HepG2 (cell line): ENCODE data around the gene SLC34A3. TPM values are rescaled to one million over a fixed set of nuclear protein-coding genes. Genes with fewer than 3 reads are reported as not detected.

Experiments
- ATAC-seq: fragments of 200-7000 bp; cut with Tn5 transposase; 3 replicates; pipeline ENCODE4 v1.9.1; 2020; ENCODE audit warnings: mild to moderate bottlenecking, moderate library complexity
- BruUV-seq: library from RNA; stranded (reverse); fragments of 400-500 nt; replicated peaks from 2 replicates; lab custom pipeline; 2021; lab: Mats Ljungman, UMichigan
- CTCF ChIA-PET: fragments of 300-600 bp; formaldehyde crosslinking; extraction: SDS; loops from one replicate; lab custom pipeline; 2021; ENCODE audit warnings: low total read pairs, inconsistent platforms, low intra/inter-chr PET ratio; lab: Yijun Ruan, JAX
- POLR2A ChIA-PET: fragments of 350-600 bp; sonication (Branson Sonifier 250); formaldehyde crosslinking; loops from one replicate; lab custom pipeline; 2020; ENCODE audit warnings: antibody characterized with exemption, inconsistent platforms; lab: Yijun Ruan, JAX
- DNase-seq: peaks from one replicate; pipeline ENCODE4 v3.0.0-alpha.2; 2015; ENCODE audit warnings: low spot score
- FAIRE-seq: peaks from 3 replicates; lab custom pipeline; 2011; peaks lifted over from hg19 to GRCh38; lab: Jason Lieb, UNC
- H2AFZ ChIP-seq: one replicate; pipeline ENCODE4 v1.6.1; 2011; ENCODE audit warnings: low read length, inconsistent platforms
- H3K27ac ChIP-seq: fragments of 300-600 bp; 3 replicates; pipeline ENCODE4 v1.8.0; 2011; ENCODE audit warnings: mixed run types, mild to moderate bottlenecking, mixed read lengths, low read length, inconsistent platforms; ENCODE audit not compliant: insufficient read depth; ENCODE audit errors: extremely low read length
- H3K27me3 ChIP-seq, 2 experiments: fragments of 200-600 bp in 1 of 2; 2 replicates in 1 of 2; 3 replicates in 1 of 2; pipeline versions ENCODE4 v1.6.0 to v1.8.0; 2011; ENCODE audit warnings: low read length in 2 of 2, mild to moderate bottlenecking in 2 of 2, moderate library complexity in 2 of 2, inconsistent platforms in 1 of 2; ENCODE audit not compliant: insufficient read depth in 2 of 2, control insufficient read depth in 1 of 2
- H3K36me3 ChIP-seq, 2 experiments: fragments of 200-600 bp in 1 of 2; replicated peaks in 1 of 2; 2 replicates in 1 of 2; 3 replicates in 1 of 2; pipeline versions ENCODE4 v1.5.1 to v1.8.0; 2011; ENCODE audit warnings: low read length in 2 of 2, inconsistent platforms in 1 of 2; ENCODE audit not compliant: insufficient read depth in 2 of 2, control insufficient read depth in 1 of 2
- H3K4me1 ChIP-seq: 2 replicates; pipeline ENCODE4 v1.5.1; 2012; ENCODE audit warnings: low read length, inconsistent platforms; ENCODE audit not compliant: insufficient read depth
- H3K4me2 ChIP-seq: 2 replicates; pipeline ENCODE4 v1.6.0; 2011; ENCODE audit warnings: low read depth, low read length, inconsistent platforms
- H3K4me3 ChIP-seq, 3 experiments: fragments of 200-600 bp in 1 of 3; sonication (generic), shearing (Covaris generic) in 1 of 3; replicated peaks in 1 of 3; 2 replicates each; pipeline ENCODE4 v1.5.1; 2011 to 2016; ENCODE audit warnings: low read length in 3 of 3, inconsistent platforms in 2 of 3, low read depth in 2 of 3, mild to moderate bottlenecking in 2 of 3, control low read depth in 1 of 3, mixed read lengths in 1 of 3; ENCODE audit not compliant: insufficient read depth in 1 of 3
- H3K79me2 ChIP-seq: one replicate; pipeline ENCODE4 v1.6.1; 2011; ENCODE audit warnings: low read length, inconsistent platforms; ENCODE audit not compliant: insufficient read depth
- H3K9ac ChIP-seq: 2 replicates; pipeline ENCODE4 v1.6.0; 2011; ENCODE audit warnings: mild to moderate bottlenecking, low read depth, low read length, inconsistent platforms; ENCODE audit not compliant: insufficient read depth
- H3K9me3 ChIP-seq: 2 replicates; pipeline ENCODE4 v1.5.1; 2012; ENCODE audit warnings: mild to moderate bottlenecking, low read length
- H4K20me1 ChIP-seq: 2 replicates; pipeline ENCODE4 v1.6.0; 2011; ENCODE audit warnings: inconsistent platforms, mild to moderate bottlenecking, low read length, moderate library complexity; ENCODE audit not compliant: insufficient read depth
- CBFB ChIP-seq: sonication (generic); formaldehyde crosslinking; IDR thresholded peaks from 2 replicates; pipeline ENCODE4 v1.4.0; 2020; ENCODE audit warnings: missing genetic modification reagents
- ETV5 ChIP-seq: IDR thresholded peaks from 2 replicates; pipeline ENCODE4 v1.6.1; 2018; ENCODE audit warnings: missing biosample characterization, missing genetic modification reagents, inconsistent platforms, borderline replicate concordance
- FOSL2 ChIP-seq: sonication (generic); formaldehyde crosslinking; IDR thresholded peaks from 2 replicates; pipeline ENCODE4 v1.4.0; 2020; ENCODE audit warnings: missing genetic modification reagents
- ISL2 ChIP-seq: sonication (generic); formaldehyde crosslinking; IDR thresholded peaks from 2 replicates; pipeline ENCODE4 v1.5.0; 2020; ENCODE audit warnings: missing genetic modification reagents
- NFE2 ChIP-seq: sonication (generic); formaldehyde crosslinking; IDR thresholded peaks from 2 replicates; pipeline ENCODE4 v1.4.0; 2020; ENCODE audit warnings: missing genetic modification reagents
- NFE2L1 ChIP-seq: sonication (generic); formaldehyde crosslinking; IDR thresholded peaks from 2 replicates; pipeline ENCODE4 v1.4.0; 2020; ENCODE audit warnings: missing genetic modification reagents, mild to moderate bottlenecking, borderline replicate concordance
- PLRG1 ChIP-seq: fragments of 450-650 bp; conservative IDR thresholded peaks from 2 replicates; pipeline ENCODE4 v1.6.1; 2016
- POLR2AphosphoS5 ChIP-seq: IDR thresholded peaks from 2 replicates; pipeline ENCODE4 v1.6.1; 2012; ENCODE audit warnings: low read depth, low read length
- PRMT3 ChIP-seq: sonication (generic); formaldehyde crosslinking; IDR thresholded peaks from 2 replicates; pipeline ENCODE4 v1.8.1; 2022; ENCODE audit warnings: low read depth, mild to moderate bottlenecking, moderate library complexity, missing genetic modification reagents, borderline replicate concordance
- SALL2 ChIP-seq: sonication (generic); formaldehyde crosslinking; IDR thresholded peaks from 2 replicates; pipeline ENCODE4 v1.8.1; 2023; ENCODE audit warnings: mild to moderate bottlenecking, missing genetic modification reagents, inconsistent platforms
- SP140L ChIP-seq: sonication (generic); formaldehyde crosslinking; IDR thresholded peaks from 2 replicates; pipeline ENCODE4 v1.4.0; 2020; ENCODE audit warnings: missing genetic modification reagents, borderline replicate concordance
- TEAD3 ChIP-seq: optimal IDR thresholded peaks from 2 replicates; pipeline ENCODE3; 2016; ENCODE audit warnings: borderline replicate concordance
- ZBTB7A ChIP-seq: sonication (generic); formaldehyde crosslinking; IDR thresholded peaks from 2 replicates; pipeline ENCODE4 v1.8.0; 2022; ENCODE audit warnings: mild to moderate bottlenecking, missing genetic modification reagents
- ZFAT ChIP-seq: sonication (generic); formaldehyde crosslinking; conservative IDR thresholded peaks from 2 replicates; pipeline ENCODE4 v1.8.1; 2023; ENCODE audit warnings: missing genetic modification reagents, inconsistent platforms
- ZNF292 ChIP-seq: sonication (generic); formaldehyde crosslinking; IDR thresholded peaks from 2 replicates; pipeline ENCODE4 v1.8.1; 2022; ENCODE audit warnings: mild to moderate bottlenecking, low read depth, missing genetic modification reagents, borderline replicate concordance
- ZNF563 ChIP-seq: sonication (generic); formaldehyde crosslinking; IDR thresholded peaks from 2 replicates; pipeline ENCODE4 v1.8.0; 2022; ENCODE audit warnings: mild to moderate bottlenecking, moderate library complexity, missing genetic modification reagents
- ZNF574 ChIP-seq: sonication (generic); formaldehyde crosslinking; IDR thresholded peaks from 2 replicates; pipeline ENCODE4 v1.4.0; 2020; ENCODE audit warnings: missing genetic modification reagents
- ZNF709 ChIP-seq: sonication (generic); formaldehyde crosslinking; IDR thresholded peaks from 2 replicates; pipeline ENCODE4 v1.5.0; 2020; ENCODE audit warnings: mild to moderate bottlenecking, missing genetic modification reagents
- ZSCAN5A ChIP-seq: sonication (generic); formaldehyde crosslinking; IDR thresholded peaks from 2 replicates; pipeline ENCODE4 v1.8.0; 2022; ENCODE audit warnings: mild to moderate bottlenecking, missing genetic modification reagents, borderline replicate concordance
- WGBS: methylation state at CpG from one replicate; pipeline ENCODE4 v1.1.6; 2017; ENCODE audit warnings: low lambda C conversion rate; 5-methylcytosine and 5-hydroxymethylcytosine counted together
- in situ Hi-C: cut with HindIII; loops from 2 replicates; pipeline ENCODE4 v1.10.0; 2017; ENCODE audit warnings: low pct_unique_long_range_greater_than_20kb; ENCODE audit not compliant: extremely low pct_ligation_motif_present
- intact Hi-C: fragments of 100-400 bp; cut with micrococcal nuclease; formaldehyde crosslinking; loops from one replicate; pipeline ENCODE4 v1.10.0; 2022; ENCODE audit not compliant: unreplicated experiment
- polyA plus RNA-seq, 8 experiments: library from polyadenylated mRNA; depleted of rRNA in 3 of 8; stranded (reverse) in 7 of 8; unstranded in 1 of 8; fragments of >200 nt; fragmentation: Illumina TruSeq in 4 of 8; extraction: Trizol in 4 of 8; gene quantifications; 2 replicates each; pipeline versions ENCODE4 v1.2.1 to v1.2.3, GENCODE V29; 2011 to 2016; ENCODE audit warnings: low read depth in 4 of 8, missing spikeins in 1 of 8, mixed read lengths in 1 of 8; ENCODE audit not compliant: insufficient read depth in 1 of 8
- total RNA-seq, 5 experiments: library from RNA; depleted of rRNA; stranded (reverse); fragments of >200 nt; fragmentation: Illumina TruSeq; extraction: Trizol; gene quantifications; 2 replicates each; pipeline ENCODE4 v1.2.3, GENCODE V29; 2016; ENCODE audit warnings: low read depth in 1 of 5
- TF ChIP-seq, protein P1 (sequence below): IDR thresholded peaks from 2 replicates; pipeline ENCODE4 v1.6.1; 2016; ENCODE audit warnings: low read depth

Gene SLC34A3
- total and polyA plus RNA-seq, 2 of the 13 experiments (the other 11 are each of a cell fraction or from before 2014, with no cell fraction given), result 0.07 to 1.0 TPM

GRCh38 chr9:137240841-137241489 lies 10.3 kb downstream of the SLC34A3 start, which contains the start of gene TUBB4B:
TSS of gene TUBB4B (plus strand) at chr9:137241287. CDS start at chr9:137241361, 74 bp downstream.
- peak; percentile 99 for DNase-seq
- no TSS peak for BruUV-seq
- CTCF ChIA-PET, result no interaction called here
- H3K27ac ChIP-seq, result peak within 1 kb of the TSS; percentile 96
- H3K9me3 ChIP-seq, result no peaks in the 10 kb centered on the region
- H3K4me1 ChIP-seq, result peaks cover 62% of the 10 kb centered on the region
- peak; percentile 55 for ATAC-seq
- peaks cover 36% of the 10 kb centered on the region for H3K79me2 ChIP-seq
- POLR2A ChIA-PET, result interaction anchor here (0.7 to 7.7 kb wide), 34 partner anchors 11 to 440 kb away, joined by 3 to 317 read pairs (median 6); partner anchors contain the start of genes ENTPD2, ENTPD8, LRRC26 and MAN1B1
- 0% methylated on average over 14 of the region's 67 CpGs for WGBS
- in situ Hi-C loops (no loop called here), intact Hi-C loops (no loop called here)
- peak within 1 kb of the TSS; percentile 92 for H3K9ac ChIP-seq
- peak within 1 kb of the TSS; percentile 99 for H3K4me2 ChIP-seq
- H2AFZ ChIP-seq, result no peak within 1 kb of the TSS
- H4K20me1 ChIP-seq, result peaks cover 27% of the 10 kb centered on the region
- H3K36me3 ChIP-seq, result peaks cover 4 to 19% of the 10 kb centered on the region in 2 experiments; a peak in 4 of 5 replicates
- FAIRE-seq, result peak; percentile 99
- no peaks in the 10 kb centered on the region; a peak in 1 of 5 replicates for H3K27me3 ChIP-seq
- peak within 1 kb of the TSS; percentile 89 to 94 (median 94) for H3K4me3 ChIP-seq
- TF ChIP-seq ZNF709 (CRISPR knock-in tag) (no peak), ETV5 (CRISPR knock-in tag) (peak; percentile 31; the same call in 1 of the 2 replicates), ZNF292 (CRISPR knock-in tag) (no peak), NFE2L1 (CRISPR knock-in tag) (no peak), ZBTB7A (CRISPR knock-in tag) (no peak), ZFAT (CRISPR knock-in tag) (0 out of 2 replicates have a peak, but pooled peaks have one; percentile 4), ZNF563 (peak; percentile 9; the same call in 1 of the 2 replicates), POLR2AphosphoS5 (peak; percentile 99), ZSCAN5A (CRISPR knock-in tag) (0 out of 2 replicates have a peak, but pooled peaks have one; percentile 11), TEAD3 (CRISPR knock-in tag) (peak; percentile 71), CBFB (CRISPR knock-in tag) (peak; percentile 60; the same call in 1 of the 2 replicates), FOSL2 (CRISPR knock-in tag) (peak; percentile 58), ISL2 (CRISPR knock-in tag) (peak; percentile 56), NFE2 (CRISPR knock-in tag) (no peak), SALL2 (CRISPR knock-in tag) (peak; percentile 59; the same call in 1 of the 2 replicates), ZNF574 (CRISPR knock-in tag) (peak; percentile 63; the same call in 1 of the 2 replicates), SP140L (no peak), PRMT3 (CRISPR knock-in tag) (no peak), PLRG1 (no peak)
- TF ChIP-seq, protein P1, sequence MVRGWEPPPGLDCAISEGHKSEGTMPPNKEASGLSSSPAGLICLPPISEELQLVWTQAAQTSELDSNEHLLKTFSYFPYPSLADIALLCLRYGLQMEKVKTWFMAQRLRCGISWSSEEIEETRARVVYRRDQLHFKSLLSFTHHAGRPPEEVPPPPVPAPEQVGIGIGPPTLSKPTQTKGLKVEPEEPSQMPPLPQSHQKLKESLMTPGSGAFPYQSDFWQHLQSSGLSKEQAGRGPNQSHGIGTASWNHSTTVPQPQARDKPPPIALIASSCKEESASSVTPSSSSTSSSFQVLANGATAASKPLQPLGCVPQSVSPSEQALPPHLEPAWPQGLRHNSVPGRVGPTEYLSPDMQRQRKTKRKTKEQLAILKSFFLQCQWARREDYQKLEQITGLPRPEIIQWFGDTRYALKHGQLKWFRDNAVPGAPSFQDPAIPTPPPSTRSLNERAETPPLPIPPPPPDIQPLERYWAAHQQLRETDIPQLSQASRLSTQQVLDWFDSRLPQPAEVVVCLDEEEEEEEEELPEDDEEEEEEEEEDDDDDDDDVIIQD (CRISPR knock-in tag), result peak; percentile 46; the same call in 1 of the 2 replicates
